Ureter (tissue), 1 donor: ENCODE data around the gene PEX6. TPM values are rescaled to one million over a fixed set of nuclear protein-coding genes. Genes with fewer than 3 reads are reported as not detected.
"Not testable (repeated sequence)": the region's sequence is repeated elsewhere in the genome, so short reads cannot be mapped to it uniquely, and the experiment has no call there.

Experiments
- DNase-seq: peaks from one replicate; pipeline ENCODE4 v3.0.0-alpha.2; 2020; ENCODE audit warnings: low spot score
- total RNA-seq: library from RNA; stranded (reverse); gene quantifications from one replicate; pipeline ENCODE4 v1.2.4, GENCODE V29; 2023
- donor health status: DM: yes; HTN: yes; CAD: no.

The PEX6 gene
- total RNA-seq, 1 donor from 2014 or later = 23.0 TPM

DNA sequence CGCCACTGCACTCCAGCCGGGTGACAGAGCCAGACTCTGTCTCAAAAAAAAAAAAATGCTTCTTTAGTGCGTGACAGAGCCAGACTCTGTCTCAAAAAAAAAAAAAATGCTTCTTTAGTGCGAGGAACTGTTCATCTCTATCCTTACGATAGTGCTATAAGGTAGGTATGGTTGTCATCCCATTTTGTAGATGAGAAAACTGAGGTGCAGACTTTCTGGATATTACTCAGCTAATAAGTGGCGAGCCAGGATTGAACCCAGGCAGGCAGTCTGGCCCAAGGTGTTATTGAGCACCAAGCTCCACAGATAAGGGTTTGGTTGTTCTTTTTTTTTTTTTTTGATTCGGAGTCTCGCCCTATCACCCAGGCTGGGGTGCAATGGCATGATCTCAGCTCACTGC lies 22.9 kb upstream of the PEX6 start:
- no peak for DNase-seq

DNA sequence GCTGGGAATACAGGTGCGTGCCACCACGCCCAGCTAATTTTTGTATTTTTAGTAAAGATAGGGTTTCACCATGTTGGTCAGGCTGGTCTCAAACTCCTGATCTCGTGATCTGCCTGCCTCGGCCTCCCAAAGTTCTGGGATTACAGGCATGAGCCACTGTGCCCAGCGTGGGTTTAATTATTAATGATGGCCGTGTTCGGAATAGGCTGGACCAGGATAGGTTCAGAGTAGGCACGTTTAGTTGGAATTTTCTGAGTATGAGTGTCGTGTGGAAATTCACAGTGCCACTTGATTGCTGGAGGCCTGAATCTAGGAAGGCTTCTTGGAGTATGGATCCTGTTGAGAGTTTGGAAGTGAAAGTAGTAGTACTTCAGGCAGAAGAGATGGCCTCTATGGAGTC lies 19.2 kb upstream of the PEX6 start:
- not testable (repeated sequence) for DNase-seq

DNA sequence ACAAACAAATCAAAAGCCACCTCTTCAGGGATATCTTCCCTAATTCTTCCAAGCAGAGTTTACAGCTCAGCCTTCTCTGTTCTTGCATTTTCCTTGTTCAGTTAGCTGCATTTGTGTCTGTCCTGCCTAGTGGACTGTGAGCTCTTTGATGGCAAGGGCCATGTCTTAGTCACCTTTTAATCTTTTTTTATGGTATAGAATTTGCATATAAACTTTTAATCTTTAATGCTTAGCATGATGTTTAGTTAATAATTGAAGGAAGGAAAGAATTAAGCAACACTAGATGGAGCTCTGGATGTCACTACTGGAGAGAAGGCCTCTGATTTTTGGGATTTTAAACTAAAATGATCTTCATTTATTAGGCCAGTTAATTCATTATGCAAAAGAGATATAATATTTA lies 17.5 kb upstream of the PEX6 start:
- DNase-seq = no peak

DNA sequence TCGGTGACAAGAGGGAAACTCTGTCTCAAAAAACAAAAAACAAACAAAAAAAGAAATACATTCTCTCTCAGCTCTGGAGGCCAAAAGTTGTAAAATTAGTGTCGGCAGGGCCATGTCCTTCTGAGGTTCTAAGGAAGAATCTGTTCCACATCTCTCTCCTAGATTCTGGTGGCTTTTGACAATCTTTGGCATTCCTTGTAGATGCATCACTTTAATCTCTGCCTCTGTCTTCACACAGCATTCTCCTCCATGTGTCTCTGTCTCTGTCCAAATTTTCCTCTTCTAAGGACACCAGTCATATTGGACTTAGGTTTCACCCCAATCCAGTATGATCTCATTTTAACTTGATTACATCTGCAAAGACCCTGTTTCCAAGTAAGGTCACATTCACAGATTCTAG lies 14.5 kb upstream of the PEX6 start:
- no peak for DNase-seq

DNA sequence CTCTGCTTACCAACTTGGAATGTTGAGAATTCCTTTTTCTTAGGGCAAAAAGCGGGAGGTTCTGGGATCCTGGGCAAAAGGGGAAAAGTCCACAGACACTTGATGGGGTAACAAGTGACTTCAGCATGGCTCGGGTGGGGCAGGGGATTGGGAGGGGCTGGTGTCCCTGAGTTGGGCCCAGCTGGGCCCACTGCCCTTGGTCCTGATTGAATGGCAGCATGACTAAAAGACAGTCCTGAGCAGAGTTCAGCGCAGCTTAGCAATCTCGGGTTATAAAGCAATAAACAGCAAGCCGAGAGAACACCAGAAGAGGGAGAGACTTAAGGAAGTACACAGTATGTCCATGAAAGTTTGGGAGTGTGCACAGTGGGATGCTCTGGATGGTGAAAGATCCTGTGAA lies 10.9 kb upstream of the PEX6 start:
- no peak for DNase-seq

DNA sequence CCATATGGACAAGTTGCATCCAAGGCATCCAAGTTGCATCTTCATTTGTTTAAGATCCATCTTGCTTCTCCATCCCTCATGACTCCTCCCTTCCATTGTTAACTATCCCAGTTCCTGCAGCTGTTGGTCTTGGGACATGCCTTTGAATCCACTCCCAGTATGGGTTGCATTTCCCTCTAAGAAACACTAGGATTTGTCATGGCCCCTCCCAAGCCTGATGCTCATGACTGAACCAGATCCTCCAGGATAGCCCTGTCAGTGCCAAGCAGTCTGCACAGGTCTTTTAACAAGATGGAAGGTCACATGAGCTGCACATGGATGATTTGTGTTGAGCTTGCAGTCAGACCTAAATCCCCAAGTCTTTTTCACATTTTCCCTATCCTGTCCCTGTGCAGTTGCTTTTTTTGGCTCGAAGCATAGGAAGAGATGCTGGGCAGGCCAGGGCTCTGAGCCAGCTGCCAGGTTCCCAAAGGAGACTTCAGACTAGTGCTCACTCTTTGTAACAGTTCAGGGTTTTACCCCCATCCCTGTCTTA lies 9.6 kb upstream of the PEX6 start:
- no peak for DNase-seq

DNA sequence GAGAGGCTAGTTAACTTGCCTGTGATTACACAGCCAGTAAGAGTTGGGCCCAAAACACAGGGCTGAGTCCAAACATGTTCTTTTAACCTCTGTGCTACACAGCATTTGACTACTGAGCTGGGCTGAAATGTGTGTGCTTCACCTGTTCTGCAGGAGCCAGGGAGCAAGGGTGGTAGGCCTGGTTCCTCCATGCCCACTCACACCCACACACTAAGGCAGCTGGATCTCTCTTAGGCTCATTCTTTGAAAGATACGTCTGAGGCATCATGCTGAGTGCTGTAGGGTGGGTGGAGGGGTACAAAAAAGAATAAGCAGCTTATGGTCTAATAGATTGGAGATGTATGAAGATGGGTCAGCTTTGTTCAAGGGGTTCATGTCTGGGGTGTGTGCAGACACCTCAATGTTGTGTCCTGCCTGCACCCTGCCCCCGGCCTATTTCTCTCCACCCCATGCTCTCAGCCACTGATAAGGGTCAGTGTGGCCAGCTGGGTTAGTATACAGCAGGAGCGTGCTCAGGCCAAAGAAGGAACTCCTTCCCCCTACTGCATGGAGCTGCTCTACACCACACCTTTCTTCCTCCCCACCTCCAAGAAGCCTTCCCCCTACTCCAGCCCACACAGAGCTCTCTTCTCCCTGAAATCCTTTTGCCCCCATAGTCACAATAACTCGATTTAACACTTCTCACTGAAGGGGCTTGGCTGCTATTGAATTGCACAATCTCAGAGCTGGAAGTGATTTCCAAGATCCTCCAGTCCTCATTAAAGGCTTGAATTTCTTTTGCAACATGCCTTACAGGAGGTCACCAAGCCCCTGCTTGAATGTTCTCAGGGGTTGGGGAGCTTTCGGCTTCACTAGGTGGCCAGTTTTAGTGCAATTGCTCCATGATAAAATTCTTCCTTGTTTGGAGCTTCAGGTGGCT lies 8.8 kb upstream of the PEX6 start:
- DNase-seq = no peak

DNA sequence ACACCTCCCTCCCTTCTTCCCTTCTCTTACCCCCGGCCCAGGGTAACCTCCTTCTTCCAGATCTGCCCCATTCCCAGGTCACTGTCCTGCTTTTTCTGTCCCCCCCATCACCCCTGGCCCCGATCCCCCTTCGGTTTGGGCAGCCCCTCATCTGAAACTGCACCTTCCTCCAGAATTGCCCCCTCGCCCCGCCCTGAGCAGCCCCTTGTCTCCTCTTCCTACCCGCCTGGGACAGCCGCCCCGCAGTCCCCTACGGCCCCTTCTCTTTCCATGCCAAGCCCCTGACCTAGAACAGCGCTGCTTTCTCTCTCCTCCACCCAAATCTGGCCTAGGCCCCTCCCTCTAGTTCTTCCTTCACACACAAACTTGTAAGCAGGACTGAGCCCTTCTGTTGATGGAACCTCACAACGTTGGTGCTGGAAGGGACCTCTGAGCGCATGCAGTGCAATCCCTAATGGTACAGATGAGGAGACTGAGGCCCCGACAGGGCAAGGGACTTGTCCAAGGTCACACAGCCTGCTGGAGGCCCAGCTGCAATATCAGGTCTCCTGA lies 6.0 kb upstream of the PEX6 start:
- no peak for DNase-seq

DNA sequence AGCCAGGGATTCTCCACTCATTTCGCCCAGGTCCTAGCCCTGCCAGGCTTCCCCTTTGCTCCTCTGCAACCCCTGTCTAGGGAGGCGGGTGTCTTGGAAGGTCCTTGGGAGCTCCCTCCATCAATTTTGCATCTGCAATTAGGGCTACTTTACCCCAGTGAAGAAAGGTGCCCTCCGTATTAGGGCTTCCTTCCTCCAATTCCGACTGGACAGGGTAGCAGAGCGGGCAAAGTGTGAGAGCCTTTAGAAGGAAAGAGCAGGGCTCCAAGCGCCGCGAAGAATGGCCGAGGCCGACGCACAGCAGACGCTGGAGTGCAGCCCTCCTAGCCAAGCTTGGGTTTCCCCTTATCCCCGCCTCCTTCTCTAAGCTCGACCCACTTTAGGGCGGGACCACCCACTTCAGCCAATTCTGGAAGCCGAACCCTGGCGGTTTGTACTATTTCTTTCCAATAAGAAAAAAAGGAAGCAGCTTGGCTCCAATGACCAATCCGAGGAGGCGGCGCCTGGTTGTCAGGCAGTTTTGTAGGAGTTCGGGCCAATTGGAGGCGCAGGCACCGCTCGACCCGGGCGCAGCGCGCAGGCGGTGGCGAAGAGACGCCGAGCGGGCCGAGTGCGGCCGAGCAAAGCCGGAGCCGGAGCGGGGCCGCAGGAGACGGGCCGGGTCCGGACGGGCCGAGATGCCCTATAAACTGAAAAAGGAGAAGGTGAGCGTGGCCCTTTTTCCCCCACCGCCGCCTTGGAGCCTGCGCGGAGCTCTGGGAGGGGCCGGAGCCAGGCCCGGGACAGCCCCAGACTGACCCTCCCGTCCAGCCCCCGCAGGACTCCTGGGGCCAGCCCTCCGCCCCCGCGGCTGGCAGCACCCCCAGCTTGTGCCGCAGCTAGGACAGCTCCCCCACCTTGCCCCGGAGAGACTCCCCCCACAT lies 5.3 kb upstream of the PEX6 start, which contains the start of gene PPP2R5D:
PPP2R5D (plus strand) TSS at position 570 of the 923 bp plus-strand sequence; CDS start at position 678, 108 bp downstream.
- DNase-seq = peak; percentile 98

DNA sequence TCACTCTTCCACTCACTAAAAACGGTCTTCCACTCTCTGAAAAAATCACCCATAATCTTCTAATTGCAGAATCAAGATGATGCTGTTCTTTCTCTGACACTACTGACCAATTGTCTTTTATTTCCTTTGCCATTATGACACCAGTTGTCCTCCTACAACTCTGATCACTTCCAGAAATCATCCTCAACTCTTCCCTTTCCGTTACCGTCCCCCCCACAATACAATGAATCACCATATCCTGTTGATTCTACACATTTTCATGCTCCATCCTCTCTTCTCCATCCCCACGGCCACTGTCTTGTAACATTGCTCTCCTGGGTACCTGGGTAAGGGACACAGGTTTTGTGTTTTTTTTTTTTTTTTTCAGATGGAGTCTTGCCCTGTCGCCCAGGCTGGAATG lies 2.9 kb upstream of the PEX6 start:
- DNase-seq = no peak

DNA sequence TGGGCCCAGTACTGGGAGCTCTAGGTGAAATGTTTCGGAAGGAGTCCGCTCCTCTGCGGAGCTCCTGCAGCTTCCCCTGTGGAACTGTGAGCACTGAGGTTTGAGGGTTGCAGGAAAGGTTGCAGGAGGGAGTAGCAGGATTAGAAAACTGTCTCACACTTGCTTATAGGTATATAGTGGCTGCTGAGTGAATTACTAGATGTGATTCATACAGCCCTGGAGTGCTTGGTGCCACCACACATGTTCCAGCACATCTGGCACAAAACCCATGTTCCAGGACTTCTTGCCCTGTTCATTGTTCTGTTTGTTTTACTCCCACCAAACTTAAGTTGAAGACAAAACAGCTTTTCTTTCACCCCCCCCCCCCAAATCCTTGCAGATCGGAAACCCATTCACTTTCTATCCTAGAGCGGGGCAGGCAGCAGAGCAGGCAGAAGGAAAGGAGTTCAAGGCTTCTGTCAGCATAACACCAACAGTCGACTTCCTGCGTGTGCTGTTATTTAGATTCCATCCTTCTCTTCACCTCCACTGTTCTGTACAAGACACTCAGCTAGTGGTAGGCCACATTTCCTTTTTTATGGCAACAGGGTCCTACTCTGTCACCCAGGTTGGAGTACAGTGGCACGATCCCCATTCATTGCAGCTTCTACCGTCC lies 669 bp upstream of the PEX6 start:
- DNase-seq = no peak

DNA sequence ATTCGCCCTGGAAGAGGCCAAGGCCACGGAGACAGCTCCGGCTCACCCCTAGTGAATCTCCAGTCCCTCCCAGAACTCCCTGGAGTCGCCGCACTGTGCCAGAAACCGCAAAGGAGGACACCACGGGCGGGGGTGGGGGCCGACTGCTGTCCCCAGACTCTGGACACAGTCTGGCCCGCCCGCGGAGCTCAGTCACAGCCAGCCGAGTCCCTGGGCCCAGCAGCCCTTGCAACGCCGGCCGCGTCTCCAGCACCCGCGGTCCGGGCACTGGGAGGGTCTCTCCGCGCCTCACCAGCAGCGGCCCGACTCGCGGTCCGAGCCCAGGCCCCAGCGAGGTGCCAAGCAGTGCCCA lies 518 bp downstream of the PEX6 start:
- DNase-seq = no peak

DNA sequence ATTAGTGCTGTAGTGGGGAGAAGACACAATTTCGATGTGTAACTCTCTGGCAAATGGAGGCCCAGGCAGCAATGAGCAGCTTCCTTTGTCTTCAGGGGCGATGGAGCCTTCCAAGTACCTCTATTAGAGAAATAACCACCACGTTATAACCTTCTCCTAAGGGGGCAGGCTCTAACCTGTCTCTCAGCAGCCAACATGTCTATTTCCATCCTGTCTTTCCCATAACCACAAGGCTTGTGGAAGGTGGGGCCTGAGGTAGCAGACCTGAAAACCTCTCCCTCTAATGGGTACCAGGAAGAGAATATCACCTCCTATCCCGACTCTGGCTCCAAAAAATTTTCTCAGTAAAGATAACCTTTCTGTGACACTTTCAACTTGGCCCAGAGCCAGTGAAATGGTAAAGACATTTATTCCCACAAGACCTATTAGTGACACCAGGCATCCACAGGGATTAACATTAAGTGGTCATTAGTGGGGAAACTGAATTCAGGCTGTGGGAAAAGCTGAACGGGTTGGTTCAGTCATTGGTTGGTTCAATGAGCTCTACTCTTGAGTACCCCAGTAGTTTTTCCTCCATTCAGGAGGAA lies 4.0 kb downstream of the PEX6 start:
- no peak for DNase-seq

DNA sequence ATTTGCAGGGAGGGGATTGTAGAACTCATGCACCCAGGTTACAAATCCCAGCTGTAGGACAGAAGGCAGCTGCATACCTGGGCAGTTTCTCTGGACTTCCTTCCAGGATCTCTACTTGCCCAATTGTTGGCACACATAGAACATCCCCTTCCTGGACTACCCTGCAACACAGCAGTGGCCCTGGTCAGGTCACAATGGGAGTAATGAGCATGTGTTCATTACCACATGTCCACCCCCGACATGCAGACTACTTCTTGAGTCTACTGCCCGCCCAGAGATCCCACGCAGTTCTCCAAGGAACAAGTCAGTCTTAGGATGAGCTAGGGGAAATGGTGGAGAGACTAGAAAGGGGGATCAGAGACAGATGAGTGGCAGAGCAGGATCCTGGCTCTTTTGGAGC lies 5.1 kb downstream of the PEX6 start:
- DNase-seq = no peak

DNA sequence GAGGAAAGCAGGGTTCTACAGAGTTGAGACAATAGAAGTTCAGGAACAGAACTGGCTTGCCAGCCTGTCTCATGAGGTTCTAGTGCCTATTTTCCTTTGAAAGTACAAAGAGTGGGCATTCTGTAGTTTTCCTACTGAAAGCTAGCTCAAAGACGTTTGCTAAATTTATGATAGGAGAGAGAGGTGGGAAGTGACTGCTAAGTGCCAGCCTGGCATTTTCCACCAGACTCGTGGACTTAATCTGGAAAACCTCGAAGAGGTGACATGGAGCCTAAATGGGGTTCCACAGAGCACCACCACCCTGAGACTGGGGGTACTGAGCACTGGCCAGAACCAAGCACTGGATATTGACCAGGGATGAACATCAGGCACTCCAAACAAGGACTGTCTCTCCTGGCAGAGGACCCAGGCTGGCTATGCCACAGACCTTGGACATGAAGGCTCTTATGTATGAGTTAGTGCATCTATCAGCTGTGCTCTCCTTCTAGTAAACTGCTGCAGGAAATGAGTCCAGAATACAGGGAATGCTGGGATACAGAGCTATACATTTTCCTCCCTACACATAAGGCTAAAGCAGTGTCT lies 7.1 kb downstream of the PEX6 start:
- no peak for DNase-seq

DNA sequence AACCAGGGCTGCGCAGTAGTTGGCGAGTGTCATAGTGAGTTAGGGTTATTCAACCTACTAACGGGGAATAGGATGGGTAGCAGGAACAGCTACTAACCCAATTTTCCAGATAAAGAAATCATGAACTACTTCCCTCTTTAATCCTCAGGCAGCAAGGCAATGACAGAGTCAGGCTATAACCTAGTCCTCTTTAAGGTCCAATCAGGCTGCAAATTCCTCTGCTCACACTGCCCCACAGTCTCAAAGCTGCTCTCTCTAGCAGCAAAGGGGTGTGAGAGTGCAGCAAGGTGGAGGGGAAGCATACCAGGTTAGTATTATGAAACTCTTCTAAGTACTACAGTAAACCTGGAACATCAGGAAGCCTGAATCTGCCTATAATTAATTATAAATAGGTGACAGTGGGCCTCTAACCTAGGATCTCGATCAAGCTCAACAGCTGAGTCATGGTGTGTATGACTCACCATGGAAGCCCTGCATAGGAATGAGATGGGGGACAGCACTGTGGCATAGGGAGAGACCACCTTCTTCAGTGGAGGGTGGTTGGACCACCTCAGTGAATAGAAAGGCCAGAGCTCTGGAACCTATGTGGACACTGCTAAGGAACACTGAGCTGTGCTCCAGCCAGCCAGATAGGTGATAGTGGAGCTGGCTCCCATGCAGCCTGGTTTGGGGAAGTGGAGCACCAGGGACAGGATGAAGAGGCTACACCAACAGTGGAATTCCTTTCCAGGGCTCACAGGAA lies 7.9 kb downstream of the PEX6 start:
- DNase-seq = no peak

DNA sequence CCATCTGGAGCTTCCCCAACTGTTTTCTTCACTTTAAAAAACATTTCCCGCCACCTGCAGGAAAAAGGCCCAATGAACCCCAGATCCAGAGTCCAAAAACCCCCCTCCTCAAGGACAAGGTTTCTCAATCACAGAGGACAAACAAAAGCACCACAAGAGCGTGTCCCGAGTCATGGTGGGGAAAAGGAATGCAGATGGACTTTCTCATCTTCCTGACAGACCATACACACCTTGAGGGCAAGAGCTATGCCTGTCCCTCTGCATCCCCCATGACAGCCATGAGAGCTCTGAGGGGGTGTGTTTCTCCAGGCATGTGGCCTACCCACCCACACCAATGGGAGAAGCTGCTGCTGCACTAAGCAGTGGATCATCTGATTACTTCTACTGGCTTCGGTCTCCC lies 9.0 kb downstream of the PEX6 start:
- no peak for DNase-seq

DNA sequence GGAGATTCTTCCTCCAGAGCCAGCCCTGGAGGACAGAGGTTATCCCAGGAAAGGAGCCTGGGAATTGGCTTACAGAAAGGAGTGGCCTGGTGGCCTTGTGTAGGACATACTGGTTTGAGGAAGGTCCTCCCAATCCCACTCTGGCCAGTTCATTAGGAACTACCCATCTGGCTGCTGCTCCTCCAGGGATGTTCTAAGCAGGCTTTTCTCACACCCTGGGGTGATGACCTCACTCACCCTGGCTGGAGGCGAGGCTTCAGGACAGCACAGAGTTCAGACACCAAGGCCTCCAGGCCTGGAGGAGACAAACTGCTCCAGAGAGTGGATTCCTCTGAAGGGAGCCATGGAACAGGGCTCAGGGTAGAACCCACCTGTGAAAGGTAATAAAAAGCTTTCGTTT lies 9.6 kb downstream of the PEX6 start:
- no peak for DNase-seq

DNA sequence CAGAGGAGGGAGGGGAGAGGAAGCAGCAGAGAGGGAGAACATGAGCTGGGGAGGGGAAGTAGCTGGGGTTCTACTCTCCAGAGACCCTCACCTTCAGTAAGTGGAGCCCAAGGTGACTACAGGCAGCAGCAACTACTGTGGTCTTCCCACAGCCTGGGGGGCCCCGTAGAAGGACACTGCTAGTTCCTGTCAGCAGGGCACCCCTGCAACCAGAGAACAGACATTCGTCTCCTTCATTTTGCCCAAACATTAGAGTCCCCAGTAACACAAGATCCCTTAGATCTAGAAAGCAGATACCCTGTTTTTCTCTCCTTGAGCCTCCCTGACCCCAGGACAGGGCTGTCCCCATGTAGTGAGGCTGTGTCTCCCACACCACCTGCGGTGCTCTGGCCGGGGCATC lies 10.2 kb downstream of the PEX6 start:
- no peak for DNase-seq

DNA sequence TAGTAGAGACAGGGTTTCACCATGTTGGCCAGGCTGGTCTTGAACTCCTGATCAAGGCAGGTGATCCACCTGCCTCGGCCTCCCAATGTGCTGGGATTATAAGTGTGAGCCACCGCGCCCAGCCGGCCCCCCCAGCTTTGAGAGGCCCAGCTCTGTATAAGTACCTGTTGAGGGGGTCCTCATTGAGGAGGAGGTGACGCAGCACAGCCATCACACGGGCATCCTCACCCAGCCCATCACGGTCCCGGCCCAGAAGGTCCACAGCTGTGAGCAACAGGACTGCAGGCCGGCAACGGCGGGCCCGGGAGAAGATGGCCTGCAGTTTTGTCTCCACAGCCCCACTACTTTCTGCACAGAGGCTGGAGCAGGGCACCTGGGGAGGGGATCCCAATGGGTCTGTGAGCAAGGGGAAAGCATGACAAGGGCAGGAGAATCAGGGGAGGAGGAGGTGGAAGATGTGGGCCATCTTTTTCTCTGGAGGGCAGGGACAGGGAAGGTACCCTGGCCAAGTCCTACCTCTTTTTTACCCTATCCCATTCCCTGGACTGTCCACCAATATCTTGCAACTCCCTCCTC lies 10.8 kb downstream of the PEX6 start:
- no peak for DNase-seq
